Loucy (cell line): ENCODE results near the gene CENPT.

Experiments
- H2AFZ ChIP-seq: fragments of 200-600 bp; sonication (generic); 2 replicates; pipeline ENCODE4 v1.6.0; 2016; ENCODE audit warnings: antibody characterized with exemption, mild to moderate bottlenecking, low read length, moderate library complexity
- H3F3A ChIP-seq: fragments of 200-600 bp; 2 replicates; pipeline ENCODE4 v1.6.0; 2016; ENCODE audit warnings: antibody characterized with exemption, low read depth, mild to moderate bottlenecking
- H3K27me3 ChIP-seq: fragments of 200-600 bp; sonication (generic); 2 replicates; pipeline ENCODE4 v1.6.1; 2014; ENCODE audit warnings: low read length, mild to moderate bottlenecking; ENCODE audit not compliant: insufficient read depth, poor library complexity, severe bottlenecking
- H3K36me3 ChIP-seq: fragments of 200-600 bp; sonication (generic); 2 replicates; pipeline ENCODE4 v1.6.1; 2016; ENCODE audit warnings: low read length; ENCODE audit not compliant: insufficient read depth
- H3K4me1 ChIP-seq: fragments of 200-600 bp; sonication (generic); 2 replicates; pipeline ENCODE4 v1.5.1; 2014; ENCODE audit warnings: low read length, mild to moderate bottlenecking; ENCODE audit not compliant: insufficient read depth, poor library complexity, severe bottlenecking
- H3K4me2 ChIP-seq: fragments of 200-600 bp; sonication (generic); 2 replicates; pipeline ENCODE4 v1.6.0; 2014; ENCODE audit warnings: antibody characterized with exemption, low read length, low read depth, mild to moderate bottlenecking; ENCODE audit not compliant: poor library complexity, severe bottlenecking
- H3K4me3 ChIP-seq: fragments of 200-600 bp; sonication (generic); 2 replicates; pipeline ENCODE4 v1.5.1; 2014; ENCODE audit warnings: low read length, mild to moderate bottlenecking, mixed read lengths; ENCODE audit not compliant: poor library complexity, severe bottlenecking
- H3K79me2 ChIP-seq: fragments of 200-600 bp; sonication (generic); 2 replicates; pipeline ENCODE4 v1.6.1; 2014; ENCODE audit warnings: low read length; ENCODE audit not compliant: insufficient read depth
- H3K9ac ChIP-seq: fragments of 200-600 bp; sonication (generic); 2 replicates; pipeline ENCODE4 v1.6.0; 2014; ENCODE audit warnings: mild to moderate bottlenecking, low read depth, low read length, moderate library complexity; ENCODE audit not compliant: poor library complexity, severe bottlenecking
- H3K9me2 ChIP-seq: fragments of 200-600 bp; sonication (generic); replicated peaks from 2 replicates; pipeline ENCODE4 v1.6.1; 2016; ENCODE audit warnings: low read depth, low read length, mixed read lengths
- H3K9me3 ChIP-seq: fragments of 200-600 bp; sonication (generic); 2 replicates; pipeline ENCODE4 v1.6.1; 2014; ENCODE audit warnings: mild to moderate bottlenecking, antibody characterized with exemption, low read length, low read depth; ENCODE audit not compliant: insufficient read depth
- H4K20me1 ChIP-seq: fragments of 200-600 bp; sonication (generic); 2 replicates; pipeline ENCODE4 v1.6.0; 2014; ENCODE audit warnings: antibody characterized with exemption, low read length, mild to moderate bottlenecking; ENCODE audit not compliant: insufficient read depth, poor library complexity, severe bottlenecking
- CTCF ChIP-seq: fragments of 200-600 bp; sonication (generic); conservative IDR thresholded peaks from 2 replicates; pipeline ENCODE4 v1.5.1; 2014; ENCODE audit warnings: mild to moderate bottlenecking, antibody characterized with exemption, low read length
- EZH2phosphoT487 ChIP-seq: fragments of 200-600 bp; IDR thresholded peaks from 2 replicates; pipeline ENCODE4 v1.6.1; 2018; ENCODE audit warnings: antibody characterized with exemption, mild to moderate bottlenecking, moderate library complexity, borderline replicate concordance

The CENPT gene

GRCh38 chr16:67822511-67822910, 25.0 kb downstream of the CENPT start:
- Histone ChIP-seq H3K4me3 (no peak overlapping the region), H3K4me1 (no peaks in the 10 kb centered on the region), H3K27me3 (no peaks in the 10 kb centered on the region), H2AFZ (no peak overlapping the region), H3K9ac (no peak overlapping the region), H3K4me2 (no peak overlapping the region), H3K36me3 (no peaks in the 10 kb centered on the region), H3F3A (no peaks in the 10 kb centered on the region), H3K9me3 (no peaks in the 10 kb centered on the region), H4K20me1 (no peaks in the 10 kb centered on the region), H3K9me2 (no peaks in the 10 kb centered on the region), H3K79me2 (no peaks in the 10 kb centered on the region)
- no peak for TF ChIP-seq EZH2phosphoT487
- no peak for TF ChIP-seq CTCF

DNA sequence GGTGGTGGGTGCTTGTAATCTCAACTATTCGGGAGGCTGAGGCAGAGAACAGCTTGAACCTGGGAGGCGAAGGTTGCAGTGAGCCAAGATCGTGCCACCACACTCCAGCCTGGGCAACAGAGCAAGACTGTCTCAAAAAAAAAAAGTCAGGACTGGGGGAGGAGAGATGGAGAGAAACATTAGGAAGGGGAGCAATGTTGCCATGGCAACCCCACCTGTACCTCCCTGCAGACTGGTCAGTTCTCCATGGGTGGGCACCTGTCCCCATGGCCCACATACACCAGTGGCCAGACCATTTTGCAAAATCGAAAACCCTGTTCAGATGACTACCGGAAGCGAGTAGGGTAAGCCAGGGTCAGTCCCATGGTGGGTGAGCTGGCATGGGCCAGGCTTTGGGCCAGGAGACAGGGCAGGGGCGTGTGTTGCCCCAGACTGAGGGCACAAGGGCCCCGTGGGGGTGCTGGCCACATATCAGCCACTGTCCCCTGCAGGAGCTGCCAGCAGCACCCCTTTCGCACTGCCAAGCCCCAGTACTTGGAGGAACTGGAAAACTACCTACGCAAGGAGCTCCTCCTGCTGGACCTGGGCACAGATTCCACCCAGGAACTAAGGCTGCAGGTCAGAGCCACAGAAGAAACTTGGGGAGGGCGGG, 26.8 kb downstream of the CENPT start:
- no peak overlapping the region for H3K4me2 ChIP-seq
- no peaks in the 10 kb centered on the region for H3F3A ChIP-seq
- no peaks in the 10 kb centered on the region for H4K20me1 ChIP-seq
- no peak overlapping the region for H3K9ac ChIP-seq
- TF ChIP-seq EZH2phosphoT487 = no peak
- TF ChIP-seq CTCF = no peak
- no peaks in the 10 kb centered on the region for H3K9me3 ChIP-seq
- H3K27me3 ChIP-seq = no peaks in the 10 kb centered on the region
- H3K36me3 ChIP-seq = no peaks in the 10 kb centered on the region
- H3K4me3 ChIP-seq = no peak overlapping the region
- no peaks in the 10 kb centered on the region for H3K4me1 ChIP-seq
- H3K9me2 ChIP-seq = no peaks in the 10 kb centered on the region
- no peak overlapping the region for H2AFZ ChIP-seq
- H3K79me2 ChIP-seq = no peaks in the 10 kb centered on the region

- Histone ChIP-seq H3K4me3 (no peak overlapping the region), H3K9ac (no peak overlapping the region), H4K20me1 (no peaks in the 10 kb centered on the region), H2AFZ (no peak overlapping the region), H3K36me3 (no peaks in the 10 kb centered on the region), H3K9me3 (no peaks in the 10 kb centered on the region), H3K4me1 (no peaks in the 10 kb centered on the region), H3F3A (no peaks in the 10 kb centered on the region), H3K27me3 (no peaks in the 10 kb centered on the region), H3K79me2 (no peaks in the 10 kb centered on the region), H3K9me2 (no peaks in the 10 kb centered on the region), H3K4me2 (no peak overlapping the region)
- no peak for TF ChIP-seq CTCF
- no peak for TF ChIP-seq EZH2phosphoT487
Observed at GRCh38 chr16:67814567-67814966, 32.9 kb downstream of the CENPT start.
